GM21515 (cell line): ENCODE results near the gene PIGU.
A peak's percentile ranks its signal among the peaks of the same experiment; 100 is the strongest.

ENCODE experiments used
- ATAC-seq: cut with Tn5 transposase; IDR thresholded peaks from one replicate; pipeline ENCODE4 v1.9.1; 2021; ENCODE audit not compliant: unreplicated experiment

PIGU gene

GRCh38 chr20:34579979-34580940 lies 96.6 kb downstream of the PIGU start:
- ATAC-seq: peak; percentile 64

- ATAC-seq: no peak
These were observed 97.5 kb downstream of the PIGU start for GRCh38 chr20:34579191-34579978.

- ATAC-seq: no peak
These were observed 98.4 kb downstream of the PIGU start for GRCh38 chr20:34578521-34578920.

GRCh38 chr20:34578025-34578424 lies 98.9 kb downstream of the PIGU start:
- no peak for ATAC-seq

GRCh38 chr20:34577061-34577460 lies 99.8 kb downstream of the PIGU start:
- no peak for ATAC-seq

- ATAC-seq: no peak
These were observed 101.1 kb downstream of the PIGU start for GRCh38 chr20:34575756-34576155.

- no peak for ATAC-seq
These were observed 101.6 kb downstream of the PIGU start for GRCh38 chr20:34575271-34575670.

GRCh38 chr20:34574861-34575260 lies 102.0 kb downstream of the PIGU start:
- no peak for ATAC-seq

- ATAC-seq: no peak
These were observed 102.5 kb downstream of the PIGU start for GRCh38 chr20:34574426-34574825.

GRCh38 chr20:34573541-34574300 lies 103.2 kb downstream of the PIGU start:
- no peak for ATAC-seq

- ATAC-seq: no peak
These were observed 105.1 kb downstream of the PIGU start for GRCh38 chr20:34571753-34572152.

- ATAC-seq: no peak
These were observed 106.0 kb downstream of the PIGU start for GRCh38 chr20:34570859-34571306.

- no peak for ATAC-seq
These were observed 107.3 kb downstream of the PIGU start for GRCh38 chr20:34569598-34569997.

GRCh38 chr20:34567892-34568865 lies 108.7 kb downstream of the PIGU start:
- ATAC-seq: no peak

GRCh38 chr20:34566978-34567891 lies 109.7 kb downstream of the PIGU start:
- no peak for ATAC-seq

- ATAC-seq: no peak
These were observed 112.1 kb downstream of the PIGU start for GRCh38 chr20:34564833-34565232.

GRCh38 chr20:34562641-34563040 lies 114.3 kb downstream of the PIGU start:
- no peak for ATAC-seq

- no peak for ATAC-seq
These were observed 115.2 kb downstream of the PIGU start for GRCh38 chr20:34561661-34562060.

GRCh38 chr20:34560614-34561013 lies 116.3 kb downstream of the PIGU start:
- ATAC-seq: no peak
